ENCODE measurements around the gene KIFC3. TPM values are rescaled to one million over a fixed set of nuclear protein-coding genes. Genes with fewer than 3 reads are reported as not detected.
"Not testable (repeated sequence)": the region's sequence is repeated elsewhere in the genome, so short reads cannot be mapped to it uniquely, and the experiment has no call there.

The KIFC3 gene
- total RNA-seq, 2 experiments from 2014 or later, result not detected

DNA sequence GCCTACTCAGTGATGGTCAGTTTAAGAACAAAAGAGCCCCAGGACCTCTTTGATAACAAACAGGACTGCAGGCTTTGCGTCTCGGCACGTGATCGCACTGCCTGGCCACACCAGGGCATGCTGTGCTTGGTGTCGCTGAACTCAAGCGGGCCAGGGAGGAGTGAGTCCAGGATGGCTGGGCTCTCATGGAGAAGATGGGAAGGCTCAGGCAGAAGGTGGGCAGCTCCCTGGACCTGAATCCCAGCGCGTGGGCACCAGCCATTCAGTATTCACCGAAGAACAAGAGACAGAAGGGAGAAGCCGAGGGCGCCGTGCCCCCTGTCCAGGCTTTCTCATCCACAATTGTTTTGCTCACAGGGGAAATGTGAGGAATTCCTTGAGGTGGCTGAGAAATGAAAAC lies 54.8 kb downstream of the KIFC3 start:
- peaks cover 18% of the 10 kb centered on the region for H3K36me3 Mint-ChIP-seq (ENCODE audit: low read depth)
- no peaks in the 10 kb centered on the region for H3K27me3 Mint-ChIP-seq
- no peaks in the 10 kb centered on the region for H3K4me1 Mint-ChIP-seq (ENCODE audit: low read depth)
- no peaks in the 10 kb centered on the region for H3K9me3 Mint-ChIP-seq
- ATAC-seq (ENCODE audit: poor library complexity) (no peak), DNase-seq (no peak)
- H3K4me3 ChIP-seq (ENCODE audit: low read length), result no peak overlapping the region
- H3K4me3 Mint-ChIP-seq, result no peak overlapping the region
- no peak overlapping the region for H3K27ac Mint-ChIP-seq
- TF ChIP-seq, protein P1, sequence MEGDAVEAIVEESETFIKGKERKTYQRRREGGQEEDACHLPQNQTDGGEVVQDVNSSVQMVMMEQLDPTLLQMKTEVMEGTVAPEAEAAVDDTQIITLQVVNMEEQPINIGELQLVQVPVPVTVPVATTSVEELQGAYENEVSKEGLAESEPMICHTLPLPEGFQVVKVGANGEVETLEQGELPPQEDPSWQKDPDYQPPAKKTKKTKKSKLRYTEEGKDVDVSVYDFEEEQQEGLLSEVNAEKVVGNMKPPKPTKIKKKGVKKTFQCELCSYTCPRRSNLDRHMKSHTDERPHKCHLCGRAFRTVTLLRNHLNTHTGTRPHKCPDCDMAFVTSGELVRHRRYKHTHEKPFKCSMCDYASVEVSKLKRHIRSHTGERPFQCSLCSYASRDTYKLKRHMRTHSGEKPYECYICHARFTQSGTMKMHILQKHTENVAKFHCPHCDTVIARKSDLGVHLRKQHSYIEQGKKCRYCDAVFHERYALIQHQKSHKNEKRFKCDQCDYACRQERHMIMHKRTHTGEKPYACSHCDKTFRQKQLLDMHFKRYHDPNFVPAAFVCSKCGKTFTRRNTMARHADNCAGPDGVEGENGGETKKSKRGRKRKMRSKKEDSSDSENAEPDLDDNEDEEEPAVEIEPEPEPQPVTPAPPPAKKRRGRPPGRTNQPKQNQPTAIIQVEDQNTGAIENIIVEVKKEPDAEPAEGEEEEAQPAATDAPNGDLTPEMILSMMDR (IDR thresholded peaks at IDR 0.05), result no peak
- H3K27me3 ChIP-seq (ENCODE audit: control insufficient read depth in 1 of 2, insufficient read depth in 2 of 2, low read length in 2 of 2), result no peaks in the 10 kb centered on the region
- POLR2A ChIA-PET, result interaction anchor here (3.0 kb wide), 1 partner anchor 12 kb away, joined by 10 read pairs; the partner anchor contains the start of gene KATNB1
- CTCF ChIA-PET, result no interaction called here
- H3K27ac ChIP-seq (ENCODE audit: low read depth in 1 of 2, low read length in 2 of 2), result no peak overlapping the region
- no peaks in the 10 kb centered on the region for H3K4me1 ChIP-seq (ENCODE audit: insufficient read depth, low read length)
- no peaks in the 10 kb centered on the region for H3K9me3 ChIP-seq (ENCODE audit: control insufficient read depth in 1 of 2, insufficient read depth in 1 of 2, low read length in 2 of 2)
- intact Hi-C loops (cut with DNase I, micrococcal nuclease), result no loop called here
- H3K36me3 ChIP-seq (ENCODE audit: insufficient read depth, low read length), result peaks cover 14% of the 10 kb centered on the region

DNA sequence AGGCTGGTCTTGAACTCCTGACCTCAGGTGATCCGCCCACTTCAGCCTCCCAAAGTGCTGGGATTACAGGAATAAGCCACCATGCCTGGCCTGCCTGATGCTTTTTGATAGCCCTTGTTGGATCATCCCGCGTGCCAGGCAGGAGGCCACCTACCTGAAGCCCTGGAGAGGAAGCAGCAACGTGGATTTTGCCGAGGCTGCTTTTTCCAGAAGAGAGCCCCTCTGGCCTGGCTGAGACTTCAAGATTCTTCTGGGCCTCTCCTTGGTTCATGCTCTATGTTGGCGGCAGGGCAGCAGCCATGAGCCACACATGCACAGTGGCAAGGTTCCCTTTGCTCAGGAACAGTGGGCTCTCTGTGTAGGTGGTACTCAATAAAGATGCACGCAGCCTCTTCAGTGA lies 55.2 kb downstream of the KIFC3 start:
- Mint-ChIP-seq H3K27me3 (no peaks in the 10 kb centered on the region), H3K4me1 (ENCODE audit: low read depth) (no peaks in the 10 kb centered on the region), H3K9me3 (no peaks in the 10 kb centered on the region), H3K27ac (no peak overlapping the region), H3K4me3 (no peak overlapping the region), H3K36me3 (ENCODE audit: low read depth) (peaks cover 21% of the 10 kb centered on the region)
- ATAC-seq (ENCODE audit: poor library complexity), result no peak
- CTCF ChIA-PET, result no interaction called here
- intact Hi-C loops (cut with DNase I, micrococcal nuclease), result no loop called here
- TF ChIP-seq, protein P1 (IDR thresholded peaks at IDR 0.05), result no peak
- Histone ChIP-seq H3K27ac (ENCODE audit: low read depth in 1 of 2, low read length in 2 of 2) (no peak overlapping the region), H3K36me3 (ENCODE audit: insufficient read depth, low read length) (peaks cover 18% of the 10 kb centered on the region), H3K9me3 (ENCODE audit: control insufficient read depth in 1 of 2, insufficient read depth in 1 of 2, low read length in 2 of 2) (no peaks in the 10 kb centered on the region), H3K4me1 (ENCODE audit: insufficient read depth, low read length) (no peaks in the 10 kb centered on the region), H3K4me3 (ENCODE audit: low read length) (no peak overlapping the region), H3K27me3 (ENCODE audit: control insufficient read depth in 1 of 2, insufficient read depth in 2 of 2, low read length in 2 of 2) (no peaks in the 10 kb centered on the region)
- POLR2A ChIA-PET, result no interaction called here
- DNase-seq, result no peak

DNA sequence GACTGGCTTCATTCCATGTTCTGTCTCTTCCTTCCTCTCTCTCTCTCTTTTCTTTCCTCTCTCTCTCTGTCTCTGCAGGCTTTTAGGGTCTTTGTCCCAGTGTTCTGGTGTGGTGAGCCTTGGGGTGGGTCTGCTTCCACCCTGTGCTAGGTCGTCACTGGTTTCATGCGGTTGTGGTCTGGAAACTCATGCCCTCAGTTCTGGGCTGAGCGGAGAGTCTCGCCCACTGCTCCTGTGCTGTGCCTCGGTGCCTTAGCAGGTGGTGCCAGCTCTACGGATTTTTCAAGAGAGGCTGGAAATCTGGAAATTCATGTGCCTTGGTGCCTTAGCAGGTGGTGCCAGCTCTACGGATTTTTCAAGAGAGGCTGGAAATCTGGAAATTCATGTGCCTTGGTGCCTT lies 56.0 kb downstream of the KIFC3 start:
- intact Hi-C loops (cut with DNase I, micrococcal nuclease); H3K4me1 Mint-ChIP-seq (ENCODE audit: low read depth); H3K27me3 ChIP-seq (ENCODE audit: control insufficient read depth in 1 of 2, insufficient read depth in 2 of 2, low read length in 2 of 2); DNase-seq; H3K27me3 Mint-ChIP-seq; H3K9me3 ChIP-seq (ENCODE audit: control insufficient read depth in 1 of 2, insufficient read depth in 1 of 2, low read length in 2 of 2); H3K4me3 ChIP-seq (ENCODE audit: low read length); H3K27ac ChIP-seq (ENCODE audit: low read depth in 1 of 2, low read length in 2 of 2); H3K4me1 ChIP-seq (ENCODE audit: insufficient read depth, low read length); H3K27ac Mint-ChIP-seq; H3K4me3 Mint-ChIP-seq; H3K9me3 Mint-ChIP-seq; ATAC-seq (ENCODE audit: poor library complexity): not testable (repeated sequence)
- ChIA-PET CTCF (interaction anchor here (1.3 kb wide), 1 partner anchor 10 kb away, joined by 3 read pairs; no protein-coding TSS in a partner anchor), POLR2A (interaction anchor here (0.8 kb wide), 1 partner anchor 10 kb away, joined by 3 read pairs; no protein-coding TSS in a partner anchor)
- peaks cover 17% of the 10 kb centered on the region for H3K36me3 Mint-ChIP-seq (ENCODE audit: low read depth)
- peaks cover 24% of the 10 kb centered on the region for H3K36me3 ChIP-seq (ENCODE audit: insufficient read depth, low read length)

DNA sequence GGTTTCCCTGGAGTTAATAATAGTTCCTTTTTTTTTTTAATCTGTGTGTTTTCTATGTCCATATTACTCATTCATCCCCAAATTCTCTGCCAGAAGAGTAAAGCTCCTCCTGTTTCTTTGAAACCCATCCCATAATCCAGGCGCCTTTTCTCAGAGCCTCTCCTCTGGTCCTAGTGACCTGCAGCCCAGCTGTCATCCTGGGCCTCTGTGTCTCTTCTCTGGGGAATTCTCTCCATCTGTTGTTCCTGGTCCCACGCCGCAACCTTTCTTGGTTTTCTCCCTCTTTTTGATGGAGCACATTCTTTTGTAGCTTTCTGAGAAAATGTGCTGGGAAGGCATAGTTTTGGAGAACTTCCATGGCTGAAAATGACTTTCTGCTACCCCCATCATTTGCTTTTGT lies 56.5 kb downstream of the KIFC3 start:
- Mint-ChIP-seq H3K4me3 (no peak overlapping the region), H3K4me1 (ENCODE audit: low read depth) (no peaks in the 10 kb centered on the region), H3K36me3 (ENCODE audit: low read depth) (peaks cover 21% of the 10 kb centered on the region), H3K27me3 (no peaks in the 10 kb centered on the region), H3K27ac (no peak overlapping the region), H3K9me3 (no peaks in the 10 kb centered on the region)
- DNase-seq (no peak), ATAC-seq (ENCODE audit: poor library complexity) (no peak)
- ChIA-PET CTCF (interaction anchor here (1.3 kb wide), 1 partner anchor 11 kb away, joined by 3 read pairs; no protein-coding TSS in a partner anchor), POLR2A (interaction anchor here (0.8 kb wide), 1 partner anchor 11 kb away, joined by 3 read pairs; no protein-coding TSS in a partner anchor)
- H3K9me3 ChIP-seq (ENCODE audit: control insufficient read depth in 1 of 2, insufficient read depth in 1 of 2, low read length in 2 of 2), result no peaks in the 10 kb centered on the region
- H3K36me3 ChIP-seq (ENCODE audit: insufficient read depth, low read length), result peaks cover 24% of the 10 kb centered on the region
- no peak overlapping the region for H3K4me3 ChIP-seq (ENCODE audit: low read length)
- H3K4me1 ChIP-seq (ENCODE audit: insufficient read depth, low read length), result no peaks in the 10 kb centered on the region
- no peak overlapping the region for H3K27ac ChIP-seq (ENCODE audit: low read depth in 1 of 2, low read length in 2 of 2)
- TF ChIP-seq, protein P1 (IDR thresholded peaks at IDR 0.05), result no peak
- intact Hi-C loops (cut with DNase I, micrococcal nuclease), result no loop called here
- H3K27me3 ChIP-seq (ENCODE audit: control insufficient read depth in 1 of 2, insufficient read depth in 2 of 2, low read length in 2 of 2), result no peaks in the 10 kb centered on the region

All from CD4-positive, alpha-beta T cell (primary cell).